ENCODE results near the gene TPRX2.
"Not testable (repeated sequence)": the region's sequence is repeated elsewhere in the genome, so short reads cannot be mapped to it uniquely, and the experiment has no call there.

The TPRX2 gene

GRCh38 chr19:47858646-47859285 is at the start of gene TPRX2:
TPRX2 (plus strand) TSS chr19:47859235; CDS start chr19:47859247, 12 bp downstream.
- DNase-seq, result not testable (repeated sequence)

GRCh38 chr19:47813304-47813994 is 45.6 kb upstream of the TPRX2 start:
- peak; percentile 0 for DNase-seq

GRCh38 chr19:47813995-47814328 is 45.1 kb upstream of the TPRX2 start:
- DNase-seq, result no peak

- not testable (repeated sequence) for DNase-seq
These were observed 42.8 kb upstream of the TPRX2 start for GRCh38 chr19:47816270-47816669.

- DNase-seq, result not testable (repeated sequence)
These were observed 40.8 kb upstream of the TPRX2 start for GRCh38 chr19:47818221-47818620.

GRCh38 chr19:47819858-47820257 is 39.2 kb upstream of the TPRX2 start:
- DNase-seq, result no peak

GRCh38 chr19:47820410-47820809 is 38.6 kb upstream of the TPRX2 start:
- DNase-seq, result no peak

- no peak for DNase-seq
These were observed 37.5 kb upstream of the TPRX2 start, which contains the start of gene CRX for GRCh38 chr19:47821460-47822020. CRX (plus strand) TSS chr19:47821937; CDS start chr19:47834444, 12,507 bp downstream.

- no peak for DNase-seq
These were observed 34.6 kb upstream of the TPRX2 start for GRCh38 chr19:47824396-47824795.

- no peak for DNase-seq
These were observed 32.2 kb upstream of the TPRX2 start for GRCh38 chr19:47826800-47827199.

- DNase-seq, result no peak
These were observed 26.3 kb upstream of the TPRX2 start for GRCh38 chr19:47832723-47833122.

- DNase-seq, result no peak
These were observed 23.0 kb upstream of the TPRX2 start for GRCh38 chr19:47836038-47836437.

- no peak for DNase-seq
These were observed 19.6 kb upstream of the TPRX2 start for GRCh38 chr19:47839411-47839810.

- DNase-seq, result peak; percentile 1
These were observed 19.1 kb upstream of the TPRX2 start for GRCh38 chr19:47839913-47840312.

- DNase-seq, result no peak
These were observed 16.1 kb upstream of the TPRX2 start for GRCh38 chr19:47842941-47843340.

GRCh38 chr19:47848425-47848822 is 10.6 kb upstream of the TPRX2 start:
- no peak for DNase-seq

GRCh38 chr19:47848823-47849473 is 10.1 kb upstream of the TPRX2 start:
- DNase-seq, result no peak

GRCh38 chr19:47853003-47853402 is 6.0 kb upstream of the TPRX2 start:
- no peak for DNase-seq

- no peak for DNase-seq
These were observed 4.6 kb upstream of the TPRX2 start for GRCh38 chr19:47854459-47854858.

GRCh38 chr19:47858231-47858630 is 804 bp upstream of the TPRX2 start:
- not testable (repeated sequence) for DNase-seq

GRCh38 chr19:47859838-47860237 is 803 bp downstream of the TPRX2 start:
- DNase-seq, result not testable (repeated sequence)

GRCh38 chr19:47860602-47861297 is 1.7 kb downstream of the TPRX2 start:
- DNase-seq, result no peak

- no peak for DNase-seq
These were observed 2.6 kb downstream of the TPRX2 start for GRCh38 chr19:47861630-47862029.

All from kidney glomerular epithelial cell (primary cell).